Ovary (tissue), 3 donors: Measurements from ENCODE around the gene UGT3A2.

Source experiments
- EP300 ChIP-seq: sonication (generic); formaldehyde crosslinking; IDR thresholded peaks from one replicate; pipeline ENCODE4 v1.6.1; 2017; ENCODE audit warnings: antibody characterized with exemption
- POLR2A ChIP-seq: fragments of 450-650 bp; IDR thresholded peaks from one replicate; pipeline ENCODE4 v1.6.1; 2017; ENCODE audit warnings: antibody characterized with exemption, mild to moderate bottlenecking, moderate library complexity
- TF ChIP-seq, protein P1 (sequence below), 3 donors: fragments of 450-650 bp in 2 of 3; fragments of 200-600 bp in 1 of 3; IDR thresholded peaks; one replicate each; pipeline versions ENCODE4 v1.5.1 to v1.8.0; 2016 to 2022; ENCODE audit warnings: antibody characterized with exemption in 3 of 3, mild to moderate bottlenecking in 1 of 3
- donor health status: DM: no; HTN: no; CAD: no.

GRCh38 chr5:36040651-36041536 is 25.8 kb downstream of the UGT3A2 start:
- TF ChIP-seq, protein P1, sequence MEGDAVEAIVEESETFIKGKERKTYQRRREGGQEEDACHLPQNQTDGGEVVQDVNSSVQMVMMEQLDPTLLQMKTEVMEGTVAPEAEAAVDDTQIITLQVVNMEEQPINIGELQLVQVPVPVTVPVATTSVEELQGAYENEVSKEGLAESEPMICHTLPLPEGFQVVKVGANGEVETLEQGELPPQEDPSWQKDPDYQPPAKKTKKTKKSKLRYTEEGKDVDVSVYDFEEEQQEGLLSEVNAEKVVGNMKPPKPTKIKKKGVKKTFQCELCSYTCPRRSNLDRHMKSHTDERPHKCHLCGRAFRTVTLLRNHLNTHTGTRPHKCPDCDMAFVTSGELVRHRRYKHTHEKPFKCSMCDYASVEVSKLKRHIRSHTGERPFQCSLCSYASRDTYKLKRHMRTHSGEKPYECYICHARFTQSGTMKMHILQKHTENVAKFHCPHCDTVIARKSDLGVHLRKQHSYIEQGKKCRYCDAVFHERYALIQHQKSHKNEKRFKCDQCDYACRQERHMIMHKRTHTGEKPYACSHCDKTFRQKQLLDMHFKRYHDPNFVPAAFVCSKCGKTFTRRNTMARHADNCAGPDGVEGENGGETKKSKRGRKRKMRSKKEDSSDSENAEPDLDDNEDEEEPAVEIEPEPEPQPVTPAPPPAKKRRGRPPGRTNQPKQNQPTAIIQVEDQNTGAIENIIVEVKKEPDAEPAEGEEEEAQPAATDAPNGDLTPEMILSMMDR (IDR thresholded peaks at IDR 0.05): no peak
- TF ChIP-seq POLR2A (no peak), EP300 (no peak)
